Esophagus squamous epithelium (tissue), 5 donors: ENCODE data around the gene UXT. TPM values are rescaled to one million over a fixed set of nuclear protein-coding genes. Genes with fewer than 3 reads are reported as not detected.

Source experiments
- DNase-seq: peaks from one replicate; lab custom pipeline; 2025; lab: John Stamatoyannopoulos, UW
- H3K27ac ChIP-seq, 4 donors: fragments of 200-600 bp; sonication (generic); one replicate each; pipeline ENCODE4 v1.5.1; 2016 to 2019; ENCODE audit warnings: mild to moderate bottlenecking in 1 of 4
- H3K27me3 ChIP-seq, 4 donors: fragments of 200-600 bp; sonication (generic); 1 replicate in 3 of 4; 2 replicates in 1 of 4; pipeline versions ENCODE4 v1.5.1 to v1.6.0; 2017 to 2021; ENCODE audit warnings: antibody characterized with exemption in 1 of 4
- H3K36me3 ChIP-seq, 3 donors: fragments of 200-600 bp; sonication (generic); one replicate each; pipeline ENCODE4 v1.5.1; 2016 to 2019
- H3K4me1 ChIP-seq, 3 donors: fragments of 200-600 bp; sonication (generic); one replicate each; pipeline ENCODE4 v1.5.1; 2017 to 2019
- H3K4me3 ChIP-seq, 4 donors: fragments of 200-600 bp; sonication (generic); 1 replicate in 3 of 4; 2 replicates in 1 of 4; pipeline ENCODE4 v1.5.1; 2016 to 2019; ENCODE audit warnings: mild to moderate bottlenecking in 2 of 4, moderate library complexity in 1 of 4
- H3K9me3 ChIP-seq, 3 donors: fragments of 200-600 bp; sonication (generic); one replicate each; pipeline ENCODE4 v1.5.1; 2016 to 2019
- POLR2A ChIP-seq, 4 donors: fragments of 450-650 bp; IDR thresholded peaks; one replicate each; pipeline ENCODE4 v1.6.1; 2017; ENCODE audit warnings: antibody characterized with exemption in 4 of 4, mild to moderate bottlenecking in 4 of 4, moderate library complexity in 3 of 4
- WGBS, 2 donors: methylation state at CpG; one replicate each; pipeline ENCODE4 v1.1.5; 2018; 5-methylcytosine and 5-hydroxymethylcytosine counted together
- intact Hi-C: fragments of 100-400 bp; cut with DNase I; formaldehyde crosslinking; loops from one replicate; pipeline ENCODE4 v1.15.0; 2022
- total RNA-seq, 4 donors: library from RNA; depleted of rRNA; stranded (reverse); fragments of >200 nt; gene quantifications; one replicate each; pipeline ENCODE4 v1.1.0, GENCODE V29; 2016
- TF ChIP-seq, protein P1 (sequence below), 6 experiments: fragments of 450-650 bp in 4 of 6; fragments of 200-600 bp in 2 of 6; sonication (generic) in 2 of 6; IDR thresholded peaks; one replicate each; pipeline ENCODE4 v1.5.1; 2016 to 2019; ENCODE audit warnings: antibody characterized with exemption in 6 of 6, mild to moderate bottlenecking in 4 of 6, moderate library complexity in 4 of 6
- donor health status: DM: yes; HTN: yes; CAD: no.

UXT gene
- total RNA-seq, 4 donors from 2014 or later, result 44.1 to 128 (median 87.8) TPM

DNA sequence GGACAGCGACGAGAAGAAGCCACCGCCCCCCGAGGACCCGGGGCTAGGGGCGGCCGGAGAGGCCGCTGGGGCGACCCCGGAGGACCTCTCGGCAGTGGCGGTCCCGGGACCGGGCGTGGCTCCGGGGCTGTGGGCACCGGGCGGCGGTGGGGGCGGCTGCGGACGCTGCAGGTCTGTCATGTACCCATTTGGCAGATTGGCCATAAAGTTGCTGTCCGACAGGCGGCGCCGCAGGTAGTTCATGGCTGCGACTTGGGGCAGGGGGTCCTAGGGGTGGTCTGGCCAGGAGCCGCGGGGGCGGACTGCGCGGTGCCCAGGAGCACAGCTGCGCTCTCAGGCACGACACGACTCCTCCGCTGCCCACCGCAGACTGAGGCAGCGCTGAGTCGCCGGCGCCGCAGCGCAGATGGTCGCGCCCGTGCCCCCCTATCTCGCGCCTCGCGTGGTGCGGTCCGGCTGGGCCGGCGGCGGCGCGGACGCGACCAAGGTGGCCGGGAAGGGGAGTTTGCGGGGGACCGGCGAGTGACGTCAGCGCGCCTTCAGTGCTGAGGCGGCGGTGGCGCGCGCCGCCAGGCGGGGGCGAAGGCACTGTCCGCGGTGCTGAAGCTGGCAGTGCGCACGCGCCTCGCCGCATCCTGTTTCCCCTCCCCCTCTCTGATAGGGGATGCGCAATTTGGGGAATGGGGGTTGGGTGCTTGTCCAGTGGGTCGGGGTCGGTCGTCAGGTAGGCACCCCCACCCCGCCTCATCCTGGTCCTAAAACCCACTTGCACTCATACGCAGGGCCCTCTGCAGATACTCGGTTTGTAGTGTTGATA is 39.3 kb downstream of the UXT start, which contains the start of gene SYN1:
TSS of gene SYN1 (minus strand) at position 372 of the 817 bp plus-strand sequence. CDS start at position 243, 129 bp downstream.
- intact Hi-C loops, result no loop called here
- TF ChIP-seq POLR2A (IDR thresholded peaks at IDR 0.05), result no peak
- TF ChIP-seq, protein P1, sequence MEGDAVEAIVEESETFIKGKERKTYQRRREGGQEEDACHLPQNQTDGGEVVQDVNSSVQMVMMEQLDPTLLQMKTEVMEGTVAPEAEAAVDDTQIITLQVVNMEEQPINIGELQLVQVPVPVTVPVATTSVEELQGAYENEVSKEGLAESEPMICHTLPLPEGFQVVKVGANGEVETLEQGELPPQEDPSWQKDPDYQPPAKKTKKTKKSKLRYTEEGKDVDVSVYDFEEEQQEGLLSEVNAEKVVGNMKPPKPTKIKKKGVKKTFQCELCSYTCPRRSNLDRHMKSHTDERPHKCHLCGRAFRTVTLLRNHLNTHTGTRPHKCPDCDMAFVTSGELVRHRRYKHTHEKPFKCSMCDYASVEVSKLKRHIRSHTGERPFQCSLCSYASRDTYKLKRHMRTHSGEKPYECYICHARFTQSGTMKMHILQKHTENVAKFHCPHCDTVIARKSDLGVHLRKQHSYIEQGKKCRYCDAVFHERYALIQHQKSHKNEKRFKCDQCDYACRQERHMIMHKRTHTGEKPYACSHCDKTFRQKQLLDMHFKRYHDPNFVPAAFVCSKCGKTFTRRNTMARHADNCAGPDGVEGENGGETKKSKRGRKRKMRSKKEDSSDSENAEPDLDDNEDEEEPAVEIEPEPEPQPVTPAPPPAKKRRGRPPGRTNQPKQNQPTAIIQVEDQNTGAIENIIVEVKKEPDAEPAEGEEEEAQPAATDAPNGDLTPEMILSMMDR (IDR thresholded peaks at IDR 0.05), result peak in 5 of 6 experiments; percentile 10 to 52 (median 19)
- 0% methylated on average over 9 of the region's 88 CpGs; no CpG with 5 or more reads in 1 of the 2 donors for WGBS, 2 donors
- H3K4me3 ChIP-seq, result peak within 1 kb of the TSS; percentile 16 to 59 (median 29)
- H3K27ac ChIP-seq, result no peak within 1 kb of the TSS
- peaks cover 0 to 15% (median 3%) of the 10 kb centered on the region in 3 donors for H3K4me1 ChIP-seq
- no peak for DNase-seq
- H3K36me3 ChIP-seq, result no peaks in the 10 kb centered on the region
- H3K27me3 ChIP-seq, result peaks cover 0 to 15% (median 0%) of the 10 kb centered on the region in 4 donors
- no peaks in the 10 kb centered on the region for H3K9me3 ChIP-seq

DNA sequence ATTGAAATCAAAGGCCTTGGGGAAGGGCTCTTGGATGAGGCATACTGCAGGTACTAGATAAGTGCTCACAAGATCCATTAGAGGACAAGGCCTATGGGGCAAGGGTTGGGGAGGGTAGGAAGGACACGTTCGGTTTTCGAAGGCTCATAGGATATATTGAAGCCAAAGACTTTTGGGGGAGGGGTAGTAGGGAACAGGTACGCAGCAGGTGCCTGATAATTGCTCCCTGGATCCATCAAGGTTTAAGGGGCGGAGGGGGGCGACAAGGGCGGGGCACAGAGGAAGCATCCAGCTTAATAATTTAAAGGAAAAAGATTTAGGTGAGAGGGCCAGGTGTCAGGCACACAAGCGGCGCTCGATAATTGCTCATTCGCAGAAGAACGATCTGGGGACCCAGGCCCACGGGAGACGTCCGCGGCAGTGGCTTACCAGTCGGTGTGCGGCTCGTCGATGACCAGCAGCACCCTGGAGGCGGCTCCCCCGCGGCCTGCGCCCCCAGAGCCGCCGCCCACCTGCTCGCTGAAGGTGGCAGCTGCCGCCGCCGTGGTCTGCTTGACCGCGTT is 40.0 kb downstream of the UXT start:
- Histone ChIP-seq H3K27ac (no peak overlapping the region), H3K36me3 (no peaks in the 10 kb centered on the region), H3K4me3 (peak overlapping the region in 2 of 4 donors; percentile 40 to 59), H3K9me3 (no peaks in the 10 kb centered on the region), H3K4me1 (peaks cover 0 to 15% (median 3%) of the 10 kb centered on the region in 3 donors), H3K27me3 (peaks cover 0 to 13% (median 0%) of the 10 kb centered on the region in 4 donors)
- TF ChIP-seq, protein P1 (IDR thresholded peaks at IDR 0.05), result no peak
- no peak for TF ChIP-seq POLR2A (IDR thresholded peaks at IDR 0.05)
- intact Hi-C loops, result no loop called here
- 66 to 74% methylated on average over 7 to 16 of the region's 32 CpGs for WGBS, 2 donors
- DNase-seq, result no peak

DNA sequence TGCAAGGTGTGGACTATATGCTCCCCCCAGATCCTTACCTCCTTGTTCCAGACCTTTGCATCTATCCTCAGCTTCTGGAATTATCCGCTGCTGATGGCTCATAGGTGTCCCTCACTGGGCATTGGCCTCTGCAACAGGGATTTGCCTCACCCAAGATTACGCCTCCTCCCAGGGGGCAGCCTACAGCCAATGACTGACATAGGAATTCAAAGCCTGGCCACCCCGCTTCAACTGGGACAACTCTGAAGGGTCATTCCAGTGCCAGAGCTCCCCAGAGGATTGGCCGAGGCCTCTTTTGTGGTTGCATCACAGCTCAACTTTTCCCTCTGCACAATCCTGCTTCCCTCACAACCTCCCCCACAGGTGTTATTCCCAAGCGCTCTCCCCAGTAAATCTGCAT is 44.4 kb downstream of the UXT start:
- 65% methylated on average over 2 of the region's 5 CpGs; no CpG with 5 or more reads in 1 of the 2 donors for WGBS, 2 donors
- Histone ChIP-seq H3K4me1 (peaks cover 0 to 5% (median 1%) of the 10 kb centered on the region in 3 donors), H3K4me3 (no peak overlapping the region), H3K9me3 (no peaks in the 10 kb centered on the region), H3K27ac (no peak overlapping the region), H3K36me3 (no peaks in the 10 kb centered on the region), H3K27me3 (peaks cover 0 to 4% (median 0%) of the 10 kb centered on the region in 4 donors)
- TF ChIP-seq, protein P1 (IDR thresholded peaks at IDR 0.05), result no peak
- no peak for TF ChIP-seq POLR2A (IDR thresholded peaks at IDR 0.05)
- intact Hi-C loops, result no loop called here
- DNase-seq, result no peak

DNA sequence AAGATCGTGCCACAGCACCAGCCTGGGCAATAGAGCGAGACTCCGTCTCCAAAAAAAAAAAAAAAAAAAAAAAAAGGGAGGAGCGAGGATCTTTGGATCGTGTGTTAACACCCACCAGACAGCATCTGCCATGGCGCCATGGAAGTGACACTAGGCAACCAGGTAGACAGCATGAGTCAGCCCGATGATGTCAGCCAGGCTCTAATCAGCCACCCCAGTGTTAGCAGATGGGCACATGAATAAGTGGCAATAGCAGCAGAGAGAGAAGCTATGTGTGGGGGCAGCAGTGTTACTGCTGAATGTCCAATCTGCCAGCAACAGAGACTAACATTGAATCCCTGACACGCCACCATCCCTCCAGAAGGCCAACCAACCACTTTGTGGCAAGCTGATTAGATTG is 45.9 kb downstream of the UXT start:
- no peak overlapping the region for H3K4me3 ChIP-seq
- DNase-seq, result no peak
- intact Hi-C loops, result no loop called here
- TF ChIP-seq, protein P1 (IDR thresholded peaks at IDR 0.05), result no peak
- no peak for TF ChIP-seq POLR2A (IDR thresholded peaks at IDR 0.05)
- no peak overlapping the region for H3K27ac ChIP-seq
- H3K9me3 ChIP-seq, result no peaks in the 10 kb centered on the region
- H3K36me3 ChIP-seq, result no peaks in the 10 kb centered on the region
- no peaks in the 10 kb centered on the region for H3K27me3 ChIP-seq
- WGBS, 2 donors, result 89 to 94% methylated on average over 6 to 8 of the region's 8 CpGs
- H3K4me1 ChIP-seq, result no peaks in the 10 kb centered on the region

DNA sequence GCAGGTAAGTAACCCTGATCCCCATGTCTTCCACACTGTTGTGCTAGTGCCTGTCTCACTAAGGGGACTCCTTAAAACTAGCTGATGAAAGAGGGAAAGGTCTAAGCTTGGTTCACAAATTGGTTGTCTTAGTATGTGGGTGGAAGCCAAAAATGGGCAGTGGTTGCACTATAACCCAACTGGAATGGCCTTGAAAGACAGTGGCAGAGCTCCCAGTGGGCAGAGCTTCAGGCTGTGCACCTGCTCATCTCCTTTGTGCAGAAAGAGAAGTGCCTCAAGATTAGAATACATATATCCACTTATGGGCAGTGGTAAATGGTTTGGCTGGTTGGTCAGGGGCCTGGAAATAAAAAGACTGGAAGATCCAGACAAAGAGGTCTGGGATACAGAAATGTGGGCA is 46.6 kb downstream of the UXT start:
- no peaks in the 10 kb centered on the region for H3K27me3 ChIP-seq
- H3K4me1 ChIP-seq, result no peaks in the 10 kb centered on the region
- H3K36me3 ChIP-seq, result no peaks in the 10 kb centered on the region
- no peak for DNase-seq
- H3K9me3 ChIP-seq, result no peaks in the 10 kb centered on the region
- H3K4me3 ChIP-seq, result no peak overlapping the region
- no peak overlapping the region for H3K27ac ChIP-seq
- no peak for TF ChIP-seq POLR2A (IDR thresholded peaks at IDR 0.05)
- TF ChIP-seq, protein P1 (IDR thresholded peaks at IDR 0.05), result no peak
- intact Hi-C loops, result no loop called here
